IMR-90 (cell line): Measurements from ENCODE around the gene GLRX5. TPM values are rescaled to one million over a fixed set of nuclear protein-coding genes. Genes with fewer than 3 reads are reported as not detected.

Experiments used
- ATAC-seq: fragments of 200-7000 bp; cut with Tn5 transposase; 2 replicates; pipeline ENCODE4 v1.9.1; 2020; ENCODE audit warnings: low read depth, mild to moderate bottlenecking, moderate library complexity
- BruUV-seq: library from RNA; stranded (reverse); fragments of 400-500 nt; replicated peaks from 2 replicates; lab custom pipeline; 2021; lab: Mats Ljungman, UMichigan
- CTCF ChIA-PET: fragments of 300-600 bp; formaldehyde crosslinking; extraction: SDS; loops from one replicate; lab custom pipeline; 2021; ENCODE audit warnings: antibody characterized with exemption; lab: Yijun Ruan, JAX
- POLR2A ChIA-PET: fragments of 300-600 bp; sonication (Branson Sonifier 250); formaldehyde crosslinking; loops from one replicate; lab custom pipeline; 2022; ENCODE audit warnings: antibody characterized with exemption; ENCODE audit not compliant: unreplicated experiment; lab: Charles Lee
- DNase-seq: peaks from one replicate; pipeline ENCODE4 v3.0.0; 2013
- H2AFZ ChIP-seq: replicated peaks from 2 replicates; pipeline ENCODE3; 2013; ENCODE audit warnings: low read length, mild to moderate bottlenecking; ENCODE audit not compliant: poor library complexity
- H2AK5ac ChIP-seq: 2 replicates; pipeline ENCODE4 v1.6.1; 2013; ENCODE audit warnings: low read depth, low read length, inconsistent platforms
- H2AK9ac ChIP-seq: replicated peaks from 2 replicates; pipeline ENCODE3; 2013; ENCODE audit warnings: mild to moderate bottlenecking, low read depth, low read length, moderate library complexity; ENCODE audit not compliant: poor library complexity
- H2BK120ac ChIP-seq: 2 replicates; pipeline ENCODE4 v1.6.1; 2013; ENCODE audit warnings: low read depth, low read length, inconsistent platforms
- H2BK15ac ChIP-seq: 3 replicates; pipeline ENCODE4 v1.6.1; 2013; ENCODE audit warnings: low read depth, low read length, inconsistent platforms
- H2BK20ac ChIP-seq: 2 replicates; pipeline ENCODE4 v1.6.1; 2013; ENCODE audit warnings: low read depth, mild to moderate bottlenecking, inconsistent platforms, low read length, moderate library complexity
- H2BK5ac ChIP-seq: 2 replicates; pipeline ENCODE4 v1.6.1; 2013; ENCODE audit warnings: mild to moderate bottlenecking, low read depth, low read length, inconsistent platforms; ENCODE audit not compliant: poor library complexity, severe bottlenecking
- H3K14ac ChIP-seq: replicated peaks from 2 replicates; pipeline ENCODE4 v1.6.1; 2013; ENCODE audit warnings: low read depth, low read length, inconsistent platforms
- H3K18ac ChIP-seq: 2 replicates; pipeline ENCODE4 v1.6.1; 2013; ENCODE audit warnings: low read depth, low read length, control low read depth
- H3K23ac ChIP-seq: 2 replicates; pipeline ENCODE4 v1.6.1; 2013; ENCODE audit warnings: low read depth, low read length, inconsistent platforms
- H3K27ac ChIP-seq: 2 replicates; pipeline ENCODE4 v1.5.1; 2013; ENCODE audit warnings: mild to moderate bottlenecking, control low read depth, low read length; ENCODE audit not compliant: insufficient read depth
- H3K27me3 ChIP-seq: 2 replicates; pipeline ENCODE4 v1.6.1; 2013; ENCODE audit warnings: low read length; ENCODE audit not compliant: control insufficient read depth, insufficient read depth
- H3K36me3 ChIP-seq: 2 replicates; pipeline ENCODE4 v1.6.1; 2013; ENCODE audit warnings: low read length, mixed read lengths; ENCODE audit not compliant: control insufficient read depth, insufficient read depth
- H3K4ac ChIP-seq: 2 replicates; pipeline ENCODE4 v1.6.1; 2013; ENCODE audit warnings: low read depth, low read length, inconsistent platforms
- H3K4me1 ChIP-seq: 2 replicates; pipeline ENCODE4 v1.6.1; 2013; ENCODE audit warnings: low read length, mixed read lengths; ENCODE audit not compliant: control insufficient read depth, insufficient read depth
- H3K4me2 ChIP-seq: 2 replicates; pipeline ENCODE4 v1.6.1; 2013; ENCODE audit warnings: low read depth, mild to moderate bottlenecking, control low read depth, low read length, moderate library complexity
- H3K4me3 ChIP-seq: 2 replicates; pipeline ENCODE4 v1.5.1; 2013; ENCODE audit warnings: low read depth, mild to moderate bottlenecking, control low read depth, low read length, moderate library complexity; ENCODE audit not compliant: insufficient read depth
- H3K56ac ChIP-seq: 2 replicates; pipeline ENCODE4 v1.6.1; 2013; ENCODE audit warnings: low read length, inconsistent platforms; ENCODE audit not compliant: insufficient read depth; ENCODE audit errors: extremely low read depth
- H3K79me1 ChIP-seq, 2 experiments: 2 replicates each; pipeline ENCODE4 v1.6.1; 2013; ENCODE audit warnings: low read length in 2 of 2, inconsistent platforms in 1 of 2, low read depth in 1 of 2
- H3K9ac ChIP-seq: 2 replicates; pipeline ENCODE4 v1.6.1; 2013; ENCODE audit warnings: low read depth, low read length, control low read depth
- H3K9me1 ChIP-seq: 2 replicates; pipeline ENCODE4 v1.6.1; 2013; ENCODE audit warnings: low read length, inconsistent platforms; ENCODE audit not compliant: insufficient read depth
- H3K9me3 ChIP-seq: 2 replicates; pipeline ENCODE4 v1.6.1; 2013; ENCODE audit warnings: low read length; ENCODE audit not compliant: control insufficient read depth, insufficient read depth
- H4K20me1 ChIP-seq: 2 replicates; pipeline ENCODE4 v1.6.1; 2013; ENCODE audit warnings: low read length, inconsistent platforms; ENCODE audit not compliant: insufficient read depth
- H4K5ac ChIP-seq: 2 replicates; pipeline ENCODE4 v1.6.1; 2013; ENCODE audit warnings: mild to moderate bottlenecking, low read depth, low read length, control low read depth
- H4K8ac ChIP-seq, 2 experiments: 2 replicates each; pipeline ENCODE4 v1.6.1; 2013; ENCODE audit warnings: low read depth in 2 of 2, low read length in 2 of 2, control low read depth in 1 of 2, inconsistent platforms in 1 of 2
- H4K91ac ChIP-seq: 2 replicates; pipeline ENCODE4 v1.6.1; 2013; ENCODE audit warnings: low read depth, low read length, inconsistent platforms; ENCODE audit not compliant: insufficient read depth
- BHLHE40 ChIP-seq: fragments of 150-350 bp; IDR thresholded peaks from 2 replicates; pipeline ENCODE4 v1.6.1; 2016; ENCODE audit warnings: mild to moderate bottlenecking, low read depth, low read length
- CEBPB ChIP-seq: IDR thresholded peaks from 2 replicates; pipeline ENCODE4 v1.6.1; 2012; ENCODE audit warnings: low read depth, low read length, improper control_type of control experiment
- CHD1 ChIP-seq: IDR thresholded peaks from 2 replicates; pipeline ENCODE4 v1.6.1; 2012; ENCODE audit warnings: low read depth, low read length, improper control_type of control experiment
- FOS ChIP-seq: fragments of 150-350 bp; IDR thresholded peaks from 2 replicates; pipeline ENCODE4 v1.6.1; 2016; ENCODE audit warnings: low read depth, low read length
- MAFK ChIP-seq: IDR thresholded peaks from 2 replicates; pipeline ENCODE4 v1.6.1; 2012; ENCODE audit warnings: low read depth, low read length, improper control_type of control experiment
- MAZ ChIP-seq: IDR thresholded peaks from 2 replicates; pipeline ENCODE4 v1.6.1; 2012; ENCODE audit warnings: low read depth, mild to moderate bottlenecking, low read length, improper control_type of control experiment, moderate library complexity, borderline replicate concordance
- MXI1 ChIP-seq: IDR thresholded peaks from 2 replicates; pipeline ENCODE4 v1.6.1; 2012; ENCODE audit warnings: low read depth, mild to moderate bottlenecking, low read length, moderate library complexity, borderline replicate concordance
- NFE2L2 ChIP-seq: fragments of 150-350 bp; IDR thresholded peaks from 2 replicates; pipeline ENCODE4 v1.6.1; 2016; ENCODE audit warnings: low read depth, mild to moderate bottlenecking, low read length
- POLR2A ChIP-seq: IDR thresholded peaks from 2 replicates; pipeline ENCODE4 v1.6.1; 2012; ENCODE audit warnings: mild to moderate bottlenecking, low read depth, low read length
- RAD21 ChIP-seq: IDR thresholded peaks from 2 replicates; pipeline ENCODE4 v1.6.1; 2012; ENCODE audit warnings: low read length, improper control_type of control experiment
- RCOR1 ChIP-seq: IDR thresholded peaks from 2 replicates; pipeline ENCODE4 v1.6.1; 2012; ENCODE audit warnings: mild to moderate bottlenecking, low read length, improper control_type of control experiment; ENCODE audit not compliant: insufficient replicate concordance
- RFX5 ChIP-seq: IDR thresholded peaks from 2 replicates; pipeline ENCODE4 v1.8.0; 2012; ENCODE audit warnings: low read depth, mild to moderate bottlenecking, low read length, moderate library complexity
- SMC3 ChIP-seq: fragments of 150-350 bp; IDR thresholded peaks from 2 replicates; pipeline ENCODE4 v1.6.1; 2016; ENCODE audit warnings: low read depth, mild to moderate bottlenecking, antibody characterized with exemption, low read length, moderate library complexity
- WGBS, 2 experiments: methylation state at CpG; one replicate each; pipeline versions ENCODE4 v1.1.5 to v1.1.7; 2013; ENCODE audit warnings: missing lambda C conversion rate in 2 of 2; ENCODE audit not compliant: insufficient read length in 1 of 2; ENCODE audit errors: extremely low coverage in 2 of 2; 5-methylcytosine and 5-hydroxymethylcytosine counted together
- dilution Hi-C: fragments of 300-500 bp; cut with HindIII; formaldehyde crosslinking; loops from one replicate; pipeline ENCODE4 v1.14.3; 2018; ENCODE audit warnings: low sequenced_read_pairs; ENCODE audit not compliant: unreplicated experiment
- in situ Hi-C: fragments of 300-500 bp; cut with MboI; formaldehyde crosslinking; loops from 3 replicates; pipeline ENCODE4 v1.14.3; 2019; ENCODE audit warnings: low sequenced_read_pairs, inconsistent platforms, mixed read lengths
- intact Hi-C: fragments of 100-400 bp; cut with micrococcal nuclease; formaldehyde crosslinking; loops from 2 replicates; pipeline ENCODE4 v1.10.0; 2022
- polyA plus RNA-seq, 3 experiments: library from polyadenylated mRNA; depleted of rRNA; stranded (reverse); fragments of >200 nt; gene quantifications; 2 replicates each; pipeline ENCODE4 v1.2.3, GENCODE V29; 2012; ENCODE audit warnings: low replicate concordance in 1 of 3
- total RNA-seq: library from RNA; depleted of rRNA; stranded (reverse); fragments of >200 nt; gene quantifications from 2 replicates; pipeline ENCODE4 v1.2.3, GENCODE V29; 2012
- TF ChIP-seq, protein P1 (sequence below): fragments of 150-350 bp; IDR thresholded peaks from 2 replicates; pipeline ENCODE4 v1.6.1; 2017; ENCODE audit warnings: mild to moderate bottlenecking, antibody characterized with exemption, low read length, low read depth
- TF ChIP-seq, protein P2 (sequence below): conservative IDR thresholded peaks from 2 replicates; pipeline ENCODE4 v1.5.1; 2012; ENCODE audit warnings: mild to moderate bottlenecking, low read depth, low read length, improper control_type of control experiment
- TF ChIP-seq, protein P3 (sequence below): fragments of 150-350 bp; IDR thresholded peaks from 2 replicates; pipeline ENCODE4 v1.6.1; 2016; ENCODE audit warnings: low read depth, mild to moderate bottlenecking, low read length, moderate library complexity, borderline replicate concordance

The GLRX5 gene
- total and polyA plus RNA-seq, 2 of the 4 experiments (the other 2 are of a cell fraction) = 32.4 to 40.4 TPM

DNA sequence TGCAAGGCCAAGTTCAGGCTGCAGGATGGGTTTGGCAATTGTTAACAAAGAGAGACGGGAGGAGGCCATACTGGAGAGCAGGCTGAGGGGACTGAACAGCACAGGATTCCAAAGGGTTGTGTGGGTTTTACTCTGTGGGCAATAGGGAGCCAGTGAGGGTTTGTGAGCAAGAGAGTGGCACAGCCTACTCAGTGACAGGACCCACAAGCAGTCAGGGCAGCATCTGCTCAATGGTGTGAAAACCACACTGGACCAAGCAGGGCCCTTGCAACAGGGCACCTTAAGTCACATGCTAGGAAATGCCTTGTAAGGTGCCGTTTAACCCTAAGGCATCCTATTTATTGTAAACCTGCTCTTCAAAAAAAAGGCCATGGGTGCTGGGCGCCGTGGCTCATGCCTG, 40.4 kb upstream of the GLRX5 start:
- DNase-seq (no peak), ATAC-seq (no peak)
- peaks cover 23% of the 10 kb centered on the region for H3K9me1 ChIP-seq
- peaks cover 19% of the 10 kb centered on the region for H3K4me1 ChIP-seq
- no peak overlapping the region for H3K23ac ChIP-seq
- no peak overlapping the region for H4K91ac ChIP-seq
- H3K56ac ChIP-seq = no peak overlapping the region
- no peak overlapping the region for H2AK5ac ChIP-seq
- H4K8ac ChIP-seq = no peak overlapping the region
- no peak overlapping the region for H3K4ac ChIP-seq
- no peak overlapping the region for H3K27ac ChIP-seq
- H3K4me3 ChIP-seq = no peak overlapping the region
- TF ChIP-seq CEBPB (no peak), SMC3 (no peak), MXI1 (no peak), BHLHE40 (no peak), POLR2A (no peak), NFE2L2 (no peak), FOS (no peak), RCOR1 (no peak), MAFK (no peak), CHD1 (no peak), MAZ (no peak), RFX5 (no peak), RAD21 (no peak)
- TF ChIP-seq, protein P1, sequence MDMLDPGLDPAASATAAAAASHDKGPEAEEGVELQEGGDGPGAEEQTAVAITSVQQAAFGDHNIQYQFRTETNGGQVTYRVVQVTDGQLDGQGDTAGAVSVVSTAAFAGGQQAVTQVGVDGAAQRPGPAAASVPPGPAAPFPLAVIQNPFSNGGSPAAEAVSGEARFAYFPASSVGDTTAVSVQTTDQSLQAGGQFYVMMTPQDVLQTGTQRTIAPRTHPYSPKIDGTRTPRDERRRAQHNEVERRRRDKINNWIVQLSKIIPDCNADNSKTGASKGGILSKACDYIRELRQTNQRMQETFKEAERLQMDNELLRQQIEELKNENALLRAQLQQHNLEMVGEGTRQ = no peak
- TF ChIP-seq, protein P2, sequence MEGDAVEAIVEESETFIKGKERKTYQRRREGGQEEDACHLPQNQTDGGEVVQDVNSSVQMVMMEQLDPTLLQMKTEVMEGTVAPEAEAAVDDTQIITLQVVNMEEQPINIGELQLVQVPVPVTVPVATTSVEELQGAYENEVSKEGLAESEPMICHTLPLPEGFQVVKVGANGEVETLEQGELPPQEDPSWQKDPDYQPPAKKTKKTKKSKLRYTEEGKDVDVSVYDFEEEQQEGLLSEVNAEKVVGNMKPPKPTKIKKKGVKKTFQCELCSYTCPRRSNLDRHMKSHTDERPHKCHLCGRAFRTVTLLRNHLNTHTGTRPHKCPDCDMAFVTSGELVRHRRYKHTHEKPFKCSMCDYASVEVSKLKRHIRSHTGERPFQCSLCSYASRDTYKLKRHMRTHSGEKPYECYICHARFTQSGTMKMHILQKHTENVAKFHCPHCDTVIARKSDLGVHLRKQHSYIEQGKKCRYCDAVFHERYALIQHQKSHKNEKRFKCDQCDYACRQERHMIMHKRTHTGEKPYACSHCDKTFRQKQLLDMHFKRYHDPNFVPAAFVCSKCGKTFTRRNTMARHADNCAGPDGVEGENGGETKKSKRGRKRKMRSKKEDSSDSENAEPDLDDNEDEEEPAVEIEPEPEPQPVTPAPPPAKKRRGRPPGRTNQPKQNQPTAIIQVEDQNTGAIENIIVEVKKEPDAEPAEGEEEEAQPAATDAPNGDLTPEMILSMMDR = no peak
- TF ChIP-seq, protein P3, sequence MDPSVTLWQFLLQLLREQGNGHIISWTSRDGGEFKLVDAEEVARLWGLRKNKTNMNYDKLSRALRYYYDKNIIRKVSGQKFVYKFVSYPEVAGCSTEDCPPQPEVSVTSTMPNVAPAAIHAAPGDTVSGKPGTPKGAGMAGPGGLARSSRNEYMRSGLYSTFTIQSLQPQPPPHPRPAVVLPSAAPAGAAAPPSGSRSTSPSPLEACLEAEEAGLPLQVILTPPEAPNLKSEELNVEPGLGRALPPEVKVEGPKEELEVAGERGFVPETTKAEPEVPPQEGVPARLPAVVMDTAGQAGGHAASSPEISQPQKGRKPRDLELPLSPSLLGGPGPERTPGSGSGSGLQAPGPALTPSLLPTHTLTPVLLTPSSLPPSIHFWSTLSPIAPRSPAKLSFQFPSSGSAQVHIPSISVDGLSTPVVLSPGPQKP = no peak
- H2BK15ac ChIP-seq = no peak overlapping the region
- H2AFZ ChIP-seq = no peak overlapping the region
- H3K4me2 ChIP-seq = no peak overlapping the region
- H3K14ac ChIP-seq = no peak overlapping the region
- no peak overlapping the region for H3K18ac ChIP-seq
- no peaks in the 10 kb centered on the region for H3K27me3 ChIP-seq
- in situ Hi-C loops = no loop called here
- H2AK9ac ChIP-seq = no peak overlapping the region
- H4K5ac ChIP-seq = no peak overlapping the region
- no peaks in the 10 kb centered on the region for H3K9me3 ChIP-seq
- H3K36me3 ChIP-seq = no peaks in the 10 kb centered on the region
- WGBS, 2 experiments = no CpG with 5 or more reads among the region's 4 CpGs
- intact Hi-C loops = no loop called here
- H3K9ac ChIP-seq = no peak overlapping the region
- dilution Hi-C loops = no loop called here
- H2BK120ac ChIP-seq = no peak overlapping the region
- peaks cover 5% of the 10 kb centered on the region; the same call in 1 of the 2 replicates for H4K20me1 ChIP-seq
- ChIA-PET POLR2A (no interaction called here), CTCF (interaction anchor here (1.0 kb wide), 1 partner anchor 12 kb away, joined by 3 read pairs; no protein-coding TSS in a partner anchor)
- peaks cover 10 to 67% of the 10 kb centered on the region in 2 experiments; a peak in 3 of 4 replicates for H3K79me1 ChIP-seq
- no peak overlapping the region for H2BK5ac ChIP-seq
- no TSS peak for BruUV-seq
- H2BK20ac ChIP-seq = no peak overlapping the region
